Activated CD4-positive, alpha-beta memory T cell treated with anti-CD3 and anti-CD28 coated beads, Interleukin-2, amount 10 ng/mL, durations not matched to agents 7 days and 5 days (primary cell): ENCODE measurements around the gene PCK1. TPM values are rescaled to one million over a fixed set of nuclear protein-coding genes. Genes with fewer than 3 reads are reported as not detected.

Experiments
- CTCF ChIA-PET: fragments of 350-600 bp; sonication (Branson Sonifier 250); formaldehyde crosslinking; loops from one replicate; lab custom pipeline; 2021; ENCODE audit warnings: antibody characterized with exemption, inconsistent platforms; lab: Charles Lee
- POLR2A ChIA-PET: fragments of 350-600 bp; sonication (Branson Sonifier 250); formaldehyde crosslinking; loops from one replicate; lab custom pipeline; 2021; ENCODE audit warnings: antibody characterized with exemption; lab: Charles Lee
- DNase-seq: peaks from one replicate; pipeline ENCODE4 v3.0.0-alpha.2; 2020
- H3K27ac Mint-ChIP-seq: one replicate; pipeline ENCODE4 v1.8.0; 2021; ENCODE audit warnings: mild to moderate bottlenecking, mixed read lengths
- H3K27me3 Mint-ChIP-seq: one replicate; pipeline ENCODE4 v1.8.0; 2021; ENCODE audit warnings: mixed read lengths
- H3K36me3 Mint-ChIP-seq: one replicate; pipeline ENCODE4 v1.8.0; 2021; ENCODE audit warnings: low read depth, mixed read lengths
- H3K4me1 Mint-ChIP-seq: one replicate; pipeline ENCODE4 v1.8.0; 2021; ENCODE audit warnings: mixed read lengths
- H3K4me3 Mint-ChIP-seq: one replicate; pipeline ENCODE4 v1.8.0; 2021; ENCODE audit warnings: mild to moderate bottlenecking, mixed read lengths
- H3K9me3 Mint-ChIP-seq: one replicate; pipeline ENCODE4 v1.8.0; 2021; ENCODE audit warnings: mixed read lengths
- total RNA-seq, 2 experiments: library from RNA; stranded (reverse); gene quantifications; one replicate each; pipeline ENCODE4 v1.2.3, GENCODE V29; 2021

The PCK1 gene
- total RNA-seq, 2 experiments from 2014 or later: not detected

- Mint-ChIP-seq H3K4me1 (peaks cover 29% of the 10 kb centered on the region), H3K36me3 (peaks cover 59% of the 10 kb centered on the region), H3K27ac (no peak overlapping the region), H3K4me3 (no peak overlapping the region), H3K9me3 (no peaks in the 10 kb centered on the region), H3K27me3 (peaks cover 20% of the 10 kb centered on the region)
- ChIA-PET POLR2A (interaction anchor here (1.9 kb wide), 1 partner anchor 14 kb away, joined by 13 read pairs; the partner anchor contains the start of gene ZBP1), CTCF (no interaction called here)
- no peak for DNase-seq
Measured at GRCh38 chr20:57605045-57605444, 44.1 kb downstream of the PCK1 start.

- Mint-ChIP-seq H3K27me3 (peaks cover 14% of the 10 kb centered on the region), H3K27ac (no peak overlapping the region), H3K36me3 (peaks cover 67% of the 10 kb centered on the region), H3K9me3 (no peaks in the 10 kb centered on the region), H3K4me1 (peaks cover 22% of the 10 kb centered on the region), H3K4me3 (no peak overlapping the region)
- ChIA-PET CTCF (interaction anchor here (0.7 to 1.7 kb wide), 4 partner anchors 10 to 48 kb away, joined by 3 to 9 read pairs (median 8); no protein-coding TSS in a partner anchor), POLR2A (interaction anchor here (1.1 to 1.9 kb wide), 3 partner anchors 8 to 14 kb away, joined by 3 to 13 read pairs (median 4); partner anchors contain the start of gene ZBP1)
- DNase-seq: no peak
Measured at GRCh38 chr20:57605878-57606277, 45.0 kb downstream of the PCK1 start.

DNA sequence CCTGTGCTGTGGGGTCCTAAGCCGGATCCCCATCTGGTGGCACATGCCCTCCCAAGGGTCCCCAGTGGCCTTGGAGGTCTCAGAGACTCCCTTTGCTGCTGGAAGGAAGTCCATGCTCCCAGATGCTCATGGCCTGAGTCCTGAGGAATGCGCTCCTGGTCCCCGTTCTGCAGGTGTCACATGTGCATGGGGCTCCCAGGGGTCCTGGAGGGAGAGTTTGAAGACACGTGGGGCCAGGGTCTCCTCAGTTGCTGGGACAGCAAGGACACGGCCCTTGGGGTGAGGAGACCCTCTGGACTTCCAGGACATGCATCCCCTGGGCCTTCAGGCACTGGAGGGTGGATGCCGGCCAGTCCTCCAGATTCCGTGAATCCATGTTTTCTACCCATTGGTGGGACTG lies 47.6 kb downstream of the PCK1 start:
- H3K27me3 Mint-ChIP-seq: peaks cover 2% of the 10 kb centered on the region
- ChIA-PET CTCF (no interaction called here), POLR2A (no interaction called here)
- no peaks in the 10 kb centered on the region for H3K9me3 Mint-ChIP-seq
- H3K27ac Mint-ChIP-seq: no peak overlapping the region
- H3K4me3 Mint-ChIP-seq: no peak overlapping the region
- H3K4me1 Mint-ChIP-seq: peaks cover 18% of the 10 kb centered on the region
- H3K36me3 Mint-ChIP-seq: peaks cover 73% of the 10 kb centered on the region
- no peak for DNase-seq

DNA sequence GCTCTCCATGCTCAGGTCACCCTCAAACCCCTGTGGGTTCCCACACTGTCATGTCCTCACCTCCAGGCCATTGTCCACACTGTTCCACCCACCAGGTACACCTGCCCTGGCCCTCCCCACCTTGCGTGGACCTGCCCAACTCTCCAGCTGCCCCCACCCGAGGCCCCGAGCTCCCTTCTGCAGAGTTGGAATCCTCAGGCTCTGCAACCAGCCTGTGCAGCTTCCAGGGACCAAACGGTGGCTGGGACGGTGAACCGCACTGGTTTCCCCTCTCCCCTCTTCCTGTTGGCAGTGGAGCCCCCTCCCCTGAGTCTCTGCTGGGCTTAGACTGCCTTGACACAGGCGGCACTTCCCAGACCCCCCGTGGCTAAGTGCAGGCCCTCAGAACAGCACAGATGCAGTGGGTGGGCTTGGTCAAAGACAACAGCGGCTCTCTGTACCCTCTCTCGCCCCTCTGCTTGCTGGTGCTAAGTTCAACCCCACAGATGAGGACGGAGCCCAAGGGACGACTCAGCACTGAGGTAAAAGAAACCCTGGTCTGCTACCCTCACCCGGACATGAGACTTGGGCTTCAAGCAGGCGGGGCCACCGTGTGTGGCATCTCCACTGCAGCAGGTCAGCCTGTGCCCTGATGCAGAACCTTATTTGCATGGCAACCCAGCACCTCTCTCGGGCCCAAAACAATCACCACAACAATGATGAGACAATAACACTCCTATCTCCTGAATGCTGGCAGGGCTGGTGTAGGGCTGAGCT lies 48.4 kb downstream of the PCK1 start:
- Mint-ChIP-seq H3K4me1 (peaks cover 17% of the 10 kb centered on the region), H3K27me3 (peaks cover 2% of the 10 kb centered on the region), H3K36me3 (peaks cover 73% of the 10 kb centered on the region), H3K4me3 (no peak overlapping the region), H3K9me3 (no peaks in the 10 kb centered on the region), H3K27ac (no peak overlapping the region)
- ChIA-PET CTCF (interaction anchor here (0.6 to 0.9 kb wide), 2 partner anchors 10 to 178 kb away, joined by 3 to 4 read pairs; no protein-coding TSS in a partner anchor), POLR2A (interaction anchor here (1.0 kb wide), 1 partner anchor 11 kb away, joined by 3 read pairs; the partner anchor contains the start of gene ZBP1)
- no peak for DNase-seq

GRCh38 chr20:57609842-57610167 lies 48.9 kb downstream of the PCK1 start:
- Mint-ChIP-seq H3K4me3 (no peak overlapping the region), H3K4me1 (peaks cover 15% of the 10 kb centered on the region), H3K27me3 (peaks cover 2% of the 10 kb centered on the region), H3K9me3 (no peaks in the 10 kb centered on the region), H3K36me3 (peaks cover 73% of the 10 kb centered on the region), H3K27ac (no peak overlapping the region)
- DNase-seq: no peak
- POLR2A ChIA-PET: interaction anchor here (1.0 kb wide), 1 partner anchor 10 kb away, joined by 3 read pairs; the partner anchor contains the start of gene ZBP1
- CTCF ChIA-PET: interaction anchor here (0.6 to 0.9 kb wide), 2 partner anchors 10 to 178 kb away, joined by 3 to 4 read pairs; no protein-coding TSS in a partner anchor

GRCh38 chr20:57610261-57610952 lies 49.5 kb downstream of the PCK1 start:
- DNase-seq: no peak
- Mint-ChIP-seq H3K36me3 (peaks cover 73% of the 10 kb centered on the region), H3K9me3 (no peaks in the 10 kb centered on the region), H3K4me3 (no peak overlapping the region), H3K27me3 (peaks cover 2% of the 10 kb centered on the region), H3K27ac (no peak overlapping the region), H3K4me1 (peaks cover 9% of the 10 kb centered on the region)
- ChIA-PET POLR2A (interaction anchor here (1.0 kb wide), 1 partner anchor 9 kb away, joined by 3 read pairs; the partner anchor contains the start of gene ZBP1), CTCF (interaction anchor here (0.6 kb wide), 1 partner anchor 179 kb away, joined by 3 read pairs; no protein-coding TSS in a partner anchor)

DNA sequence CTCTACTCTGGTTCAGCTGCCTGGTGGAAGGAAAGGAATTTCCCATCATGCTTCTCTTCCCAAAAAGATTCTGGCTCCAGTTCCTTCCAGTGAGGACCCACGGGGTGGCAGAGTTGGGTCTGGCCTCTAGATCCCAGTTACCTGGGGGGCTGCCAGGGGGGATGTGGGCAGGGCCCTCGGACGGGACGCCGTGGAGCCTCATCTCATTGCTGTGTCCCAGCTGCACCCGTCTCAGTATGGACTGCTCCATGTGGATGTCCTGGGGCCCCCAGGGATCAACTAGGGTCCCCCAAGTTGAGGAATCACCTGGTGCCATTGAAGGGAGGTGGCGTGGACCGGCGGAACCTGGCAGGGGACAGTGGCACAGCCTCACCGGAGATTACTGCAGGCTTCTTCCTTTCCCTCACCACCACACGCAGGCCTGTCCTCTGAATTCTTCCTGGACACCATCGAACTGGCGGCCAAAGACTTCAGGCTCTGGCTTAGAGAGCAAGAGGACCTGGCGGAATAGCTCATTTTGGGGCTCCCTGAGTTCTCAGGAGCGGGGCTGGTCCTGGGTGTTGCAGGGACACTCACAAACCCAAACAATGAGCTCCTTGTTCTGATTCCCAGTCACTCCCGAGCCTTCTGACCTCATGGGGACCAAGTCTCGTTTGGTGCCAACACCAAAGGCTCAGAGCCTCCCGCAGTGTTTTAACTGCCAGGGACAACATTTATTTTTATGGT lies 50.8 kb downstream of the PCK1 start:
- peaks cover 8% of the 10 kb centered on the region for H3K4me1 Mint-ChIP-seq
- H3K27ac Mint-ChIP-seq: no peak overlapping the region
- ChIA-PET CTCF (no interaction called here), POLR2A (interaction anchor here (1.4 kb wide), 1 partner anchor 16 kb away, joined by 4 read pairs; no protein-coding TSS in a partner anchor)
- H3K27me3 Mint-ChIP-seq: peaks cover 2% of the 10 kb centered on the region
- no peak overlapping the region for H3K4me3 Mint-ChIP-seq
- H3K9me3 Mint-ChIP-seq: no peaks in the 10 kb centered on the region
- no peak for DNase-seq
- peaks cover 77% of the 10 kb centered on the region for H3K36me3 Mint-ChIP-seq

- H3K4me3 Mint-ChIP-seq: no peak overlapping the region
- no peaks in the 10 kb centered on the region for H3K9me3 Mint-ChIP-seq
- peaks cover 15% of the 10 kb centered on the region for H3K4me1 Mint-ChIP-seq
- peaks cover 77% of the 10 kb centered on the region for H3K36me3 Mint-ChIP-seq
- POLR2A ChIA-PET: interaction anchor here (1.4 kb wide), 1 partner anchor 16 kb away, joined by 4 read pairs; no protein-coding TSS in a partner anchor
- DNase-seq: no peak
- no peak overlapping the region for H3K27ac Mint-ChIP-seq
- H3K27me3 Mint-ChIP-seq: peaks cover 6% of the 10 kb centered on the region
- CTCF ChIA-PET: no interaction called here
Measured at GRCh38 chr20:57612436-57612835, 51.5 kb downstream of the PCK1 start.

DNA sequence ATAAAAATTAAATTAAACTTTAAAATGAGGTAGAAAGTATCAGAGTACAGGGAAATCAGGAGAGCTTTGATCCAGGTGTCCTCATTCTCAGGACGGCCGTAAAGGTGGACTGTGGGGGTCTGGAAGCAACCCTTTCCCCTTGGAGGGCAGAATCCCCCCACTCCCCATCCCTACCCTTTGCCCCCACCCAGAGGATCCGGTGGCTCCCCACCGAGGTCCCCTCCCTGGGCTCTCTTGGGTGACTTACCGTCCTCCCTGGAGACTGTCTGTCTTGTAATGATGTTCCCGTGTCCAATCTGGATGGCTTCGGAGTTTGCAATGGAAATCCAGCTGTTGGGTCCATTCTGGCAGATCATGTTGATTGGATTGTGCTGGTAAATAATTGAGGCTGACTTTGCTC lies 52.0 kb downstream of the PCK1 start:
- peaks cover 19% of the 10 kb centered on the region for H3K4me1 Mint-ChIP-seq
- H3K27ac Mint-ChIP-seq: no peak overlapping the region
- CTCF ChIA-PET: no interaction called here

GRCh38 chr20:57613481-57613921 lies 52.6 kb downstream of the PCK1 start:
- ChIA-PET CTCF (interaction anchor here (1.4 to 1.6 kb wide), 2 partner anchors 19 to 40 kb away, joined by 3 to 5 read pairs; no protein-coding TSS in a partner anchor), POLR2A (no interaction called here)
- H3K27ac Mint-ChIP-seq: no peak overlapping the region

More for the DNA sequence above, 52.0 kb downstream of the PCK1 start:
- Mint-ChIP-seq H3K36me3 (peaks cover 76% of the 10 kb centered on the region), H3K27me3 (peaks cover 5% of the 10 kb centered on the region), H3K4me3 (no peak overlapping the region), H3K9me3 (no peaks in the 10 kb centered on the region)
- DNase-seq: no peak
- POLR2A ChIA-PET: interaction anchor here (1.4 kb wide), 1 partner anchor 15 kb away, joined by 4 read pairs; no protein-coding TSS in a partner anchor

GRCh38 chr20:57614490-57615444 lies 53.9 kb downstream of the PCK1 start:
- Mint-ChIP-seq H3K4me3 (no peak overlapping the region), H3K4me1 (peaks cover 36% of the 10 kb centered on the region), H3K9me3 (no peaks in the 10 kb centered on the region), H3K27me3 (peaks cover 5% of the 10 kb centered on the region), H3K36me3 (peaks cover 73% of the 10 kb centered on the region), H3K27ac (no peak overlapping the region)
- CTCF ChIA-PET: interaction anchor here (1.4 to 6.4 kb wide), 3 partner anchors 16 to 39 kb away, joined by 3 to 65 read pairs (median 5); no protein-coding TSS in a partner anchor
- DNase-seq: peak; percentile 15
- POLR2A ChIA-PET: interaction anchor here (1.0 to 10.2 kb wide), 2 partner anchors 16 to 224 kb away, joined by 3 to 121 read pairs; partner anchors contain the start of gene RBM38

More at GRCh38 chr20:57613481-57613921, 52.6 kb downstream of the PCK1 start:
- Mint-ChIP-seq H3K4me1 (peaks cover 25% of the 10 kb centered on the region), H3K27me3 (peaks cover 5% of the 10 kb centered on the region), H3K36me3 (peaks cover 76% of the 10 kb centered on the region), H3K4me3 (no peak overlapping the region), H3K9me3 (no peaks in the 10 kb centered on the region)
- DNase-seq: no peak
